Measurements from ENCODE around the gene SMKR1. TPM values are rescaled to one million over a fixed set of nuclear protein-coding genes. Genes with fewer than 3 reads are reported as not detected.

SMKR1 gene
- total and polyA plus RNA-seq, 2 experiments from 2014 or later = 3.6 TPM; not detected in 1

GRCh38 chr7:129557686-129558481, 55.6 kb downstream of the SMKR1 start:
- Histone ChIP-seq H3K27me3 (no peaks in the 10 kb centered on the region), H3K36me3 (no peaks in the 10 kb centered on the region), H3K9me3 (ENCODE audit: low read depth) (no peaks in the 10 kb centered on the region), H3K27ac (no peak overlapping the region), H3K4me1 (ENCODE audit: low read depth) (peaks cover 4% of the 10 kb centered on the region), H3K4me3 (no peak overlapping the region)
- no peak for DNase-seq (ENCODE audit: low read depth in 1 of 2, low spot score in 1 of 2)
- no peak for TF ChIP-seq CTCF (IDR thresholded peaks at IDR 0.05; ENCODE audit: low read depth, low read length)

GRCh38 chr7:129559564-129559963, 57.2 kb downstream of the SMKR1 start:
- DNase-seq (ENCODE audit: low read depth in 1 of 2, low spot score in 1 of 2) = no peak
- no peaks in the 10 kb centered on the region for H3K36me3 ChIP-seq
- H3K27ac ChIP-seq = no peak overlapping the region

GRCh38 chr7:129560831-129561230, 58.5 kb downstream of the SMKR1 start:
- no peak overlapping the region for H3K4me3 ChIP-seq
- no peak for TF ChIP-seq CTCF (IDR thresholded peaks at IDR 0.05; ENCODE audit: low read depth, low read length)
- H3K27me3 ChIP-seq = no peaks in the 10 kb centered on the region
- peaks cover 4% of the 10 kb centered on the region for H3K4me1 ChIP-seq (ENCODE audit: low read depth)
- no peak overlapping the region for H3K27ac ChIP-seq
- no peaks in the 10 kb centered on the region for H3K36me3 ChIP-seq
- no peaks in the 10 kb centered on the region for H3K9me3 ChIP-seq (ENCODE audit: low read depth)
- no peak for DNase-seq (ENCODE audit: low read depth in 1 of 2, low spot score in 1 of 2)

More at GRCh38 chr7:129559564-129559963, 57.2 kb downstream of the SMKR1 start:
- Histone ChIP-seq H3K4me3 (no peak overlapping the region), H3K27me3 (no peaks in the 10 kb centered on the region), H3K4me1 (ENCODE audit: low read depth) (peaks cover 4% of the 10 kb centered on the region), H3K9me3 (ENCODE audit: low read depth) (no peaks in the 10 kb centered on the region)
- no peak for TF ChIP-seq CTCF (IDR thresholded peaks at IDR 0.05; ENCODE audit: low read depth, low read length)

GRCh38 chr7:129561677-129562359, 59.5 kb downstream of the SMKR1 start:
- DNase-seq (ENCODE audit: low read depth in 1 of 2, low spot score in 1 of 2) = no peak
- Histone ChIP-seq H3K9me3 (ENCODE audit: low read depth) (no peaks in the 10 kb centered on the region), H3K27me3 (no peaks in the 10 kb centered on the region), H3K27ac (no peak overlapping the region), H3K4me3 (no peak overlapping the region), H3K36me3 (no peaks in the 10 kb centered on the region), H3K4me1 (ENCODE audit: low read depth) (peaks cover 4% of the 10 kb centered on the region)
- no peak for TF ChIP-seq CTCF (IDR thresholded peaks at IDR 0.05; ENCODE audit: low read depth, low read length)

Other genes with a start within 250 kb of the SMKR1 start
- 23.5 and 38.9 TPM in 2 replicates for gene STRIP2, start 68.1 kb upstream of the SMKR1 start, total RNA-seq
- 11.7 and 22.0 TPM in 2 replicates for gene STRIP2, start 68.1 kb upstream of the SMKR1 start, polyA plus RNA-seq
- 9.3 and 9.5 TPM in 2 replicates for gene NRF1, start 109.2 kb downstream of the SMKR1 start, total RNA-seq
- 12.3 and 15.3 TPM in 2 replicates for gene NRF1, start 109.2 kb downstream of the SMKR1 start, polyA plus RNA-seq

Measured in cardiac muscle cell (in vitro differentiated cells and primary cell).